GM18511 (cell line): Measurements from ENCODE around the gene TNFRSF4.
A peak's percentile ranks its signal among the peaks of the same experiment; 100 is the strongest.
"Not testable (repeated sequence)": the region's sequence is repeated elsewhere in the genome, so short reads cannot be mapped to it uniquely, and the experiment has no call there.

Experiments
- ATAC-seq: cut with Tn5 transposase; IDR thresholded peaks from one replicate; pipeline ENCODE4 v1.9.1; 2021; ENCODE audit warnings: mild to moderate bottlenecking, moderate library complexity; ENCODE audit not compliant: unreplicated experiment

Gene TNFRSF4

DNA sequence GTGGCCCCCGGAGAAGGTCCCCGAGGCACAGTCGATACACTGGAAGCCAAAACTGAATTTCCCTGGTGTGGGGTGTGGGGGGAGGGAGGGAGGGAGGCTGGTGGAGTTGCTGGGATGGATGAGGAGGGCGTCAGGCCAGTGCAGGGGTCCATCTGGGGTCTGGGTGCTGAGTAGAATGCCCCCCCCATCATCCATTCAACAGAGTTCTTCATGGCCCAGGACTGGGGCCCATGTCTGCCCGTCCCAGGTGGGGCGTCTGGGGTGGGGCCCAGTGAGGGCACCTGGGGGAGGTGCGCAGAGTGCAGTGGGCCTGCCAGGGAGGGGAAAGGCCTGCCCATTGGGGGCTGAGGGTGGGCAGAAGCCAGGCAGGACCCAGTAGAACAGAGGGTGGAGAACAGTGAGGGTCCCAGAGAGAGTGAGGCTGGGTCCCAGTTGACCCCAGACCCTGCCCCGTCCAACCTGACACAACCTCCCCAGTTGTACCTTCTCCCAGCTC lies 9.5 kb downstream of the TNFRSF4 start:
- ATAC-seq: no peak

DNA sequence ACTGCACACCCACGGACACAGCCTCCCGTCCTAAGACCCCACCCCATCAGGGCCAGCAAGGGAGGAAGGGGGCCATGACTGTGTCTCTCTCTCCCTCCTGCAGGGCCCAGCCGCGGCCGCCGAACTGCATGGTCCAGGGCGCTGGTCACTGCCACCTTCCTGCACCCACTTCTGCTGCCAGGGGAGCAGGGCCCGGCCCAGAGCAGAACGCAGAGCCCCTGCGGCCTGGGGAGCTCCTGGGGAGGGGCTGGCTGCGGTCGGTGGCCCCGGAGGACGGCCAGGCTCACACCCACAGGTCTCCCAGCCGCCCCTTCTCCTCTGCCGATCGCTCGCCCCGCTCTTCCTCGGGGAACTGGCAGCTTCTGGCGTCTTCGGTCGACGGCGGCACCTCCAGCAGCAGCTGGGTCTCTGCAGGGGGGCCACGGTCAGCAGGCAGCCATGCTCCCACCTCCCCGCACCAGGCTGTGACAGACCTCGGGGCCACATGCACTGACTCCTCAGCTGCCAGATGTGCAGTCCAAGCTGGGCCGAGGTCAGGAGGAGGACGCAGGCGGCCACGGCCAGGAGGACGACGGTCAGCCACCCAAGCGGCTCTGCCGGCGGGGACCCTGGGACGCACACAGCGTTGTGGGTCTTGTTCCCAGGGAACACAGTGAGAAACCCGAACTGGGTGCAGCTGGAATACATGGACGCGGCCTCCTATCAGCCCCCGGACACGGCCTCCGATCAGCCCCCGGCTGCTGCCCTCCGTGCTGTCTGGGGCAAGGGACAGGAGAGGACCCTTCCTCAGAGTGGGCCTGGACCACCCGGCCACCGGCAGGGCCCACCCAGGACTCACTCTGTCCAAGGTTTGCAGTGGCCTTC lies 10.2 kb downstream of the TNFRSF4 start:
- no peak for ATAC-seq

- ATAC-seq: no peak
Measured at GRCh38 chr1:1202831-1203560, 11.0 kb downstream of the TNFRSF4 start.

DNA sequence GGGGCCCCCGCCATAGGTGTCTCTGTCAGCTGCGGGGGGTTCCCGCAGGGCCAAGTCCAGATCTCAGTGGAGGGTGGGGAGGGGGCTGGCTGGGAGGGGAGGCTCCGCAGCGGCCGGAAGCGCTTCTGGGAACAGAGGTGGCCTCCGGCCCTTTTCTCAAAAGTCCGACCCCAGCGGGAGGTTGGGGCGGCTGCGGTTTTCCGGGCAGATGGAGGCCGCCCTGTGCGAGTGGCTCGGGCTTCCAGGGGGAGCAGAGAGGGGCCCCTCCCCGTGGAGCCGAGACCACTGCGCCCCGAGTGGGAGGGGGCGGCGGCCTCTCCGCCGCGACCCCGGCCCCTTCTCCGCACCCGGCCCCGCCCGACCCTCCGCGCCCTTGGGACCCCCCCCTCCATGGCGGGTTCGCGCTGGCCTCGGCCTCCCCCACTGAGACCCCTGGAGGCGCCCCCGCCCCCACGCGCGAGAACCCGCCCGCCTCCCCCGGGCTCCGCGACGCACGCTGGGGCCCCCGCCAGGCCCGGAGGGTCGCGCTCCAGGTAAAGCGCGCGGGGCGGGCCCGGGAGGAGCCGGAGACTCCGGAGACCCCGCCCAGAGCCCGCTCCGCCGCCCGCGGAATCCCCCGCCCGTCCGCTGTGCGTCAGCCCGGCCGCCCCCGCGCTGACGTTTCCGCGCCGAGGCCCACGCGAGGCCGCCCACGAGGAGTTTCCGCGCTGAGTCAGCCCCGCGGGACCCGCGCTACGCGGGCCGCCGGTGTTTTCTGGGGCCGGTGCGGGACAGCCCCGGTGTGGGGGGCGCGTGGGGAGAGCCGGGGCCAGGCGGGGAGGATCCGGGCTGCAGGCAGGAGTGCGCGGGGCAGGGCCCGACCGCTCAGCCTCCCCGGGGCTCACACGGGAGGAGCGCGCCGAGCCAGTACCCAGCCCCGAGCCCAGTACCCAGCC lies 12.8 kb downstream of the TNFRSF4 start:
- peak; percentile 65 for ATAC-seq

DNA sequence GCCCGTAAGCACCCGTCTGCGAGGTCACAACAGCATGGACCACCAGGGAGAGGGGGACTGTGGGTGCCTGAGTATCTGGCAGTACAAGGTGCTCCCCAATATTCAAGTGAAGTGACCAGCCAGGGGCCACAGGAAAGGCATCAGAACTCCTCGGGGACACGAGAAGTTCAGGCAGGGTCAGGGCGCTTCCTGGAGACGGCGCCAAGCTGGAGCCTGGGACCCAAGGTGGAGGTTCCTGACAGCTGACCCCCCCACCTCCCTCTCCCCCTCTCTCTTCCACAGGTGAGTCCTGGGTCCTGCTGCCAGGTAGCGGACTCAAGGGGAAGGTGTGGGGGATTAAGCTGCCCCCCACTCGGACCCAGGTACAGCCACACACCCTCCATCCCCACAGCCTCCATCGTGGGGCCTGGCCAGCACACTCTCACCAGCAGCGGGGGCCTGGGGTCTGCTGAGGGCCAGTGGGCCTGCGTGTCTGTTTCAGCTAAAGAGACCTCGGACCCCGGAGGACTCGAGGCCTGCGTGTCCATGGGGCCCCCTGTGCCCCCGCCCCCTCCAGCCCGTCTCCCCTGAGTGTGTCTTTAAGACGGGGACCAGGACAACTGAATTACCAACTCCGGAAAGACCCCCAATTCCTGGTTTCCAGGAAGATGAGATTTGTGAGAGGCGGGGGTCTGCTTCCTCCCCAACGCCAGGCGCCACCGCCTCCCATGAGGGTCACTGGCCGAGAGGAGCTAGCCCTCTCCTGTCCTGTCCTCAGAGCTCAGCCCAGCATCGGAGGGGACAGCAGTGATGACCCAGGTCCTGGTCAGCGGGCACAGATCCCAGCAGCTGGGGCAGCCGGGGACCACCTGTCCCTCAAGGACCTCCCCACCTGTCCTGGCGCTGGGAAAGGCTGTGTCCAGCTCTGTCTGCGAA lies 13.7 kb downstream of the TNFRSF4 start:
- ATAC-seq: no peak

- ATAC-seq: no peak
Measured at GRCh38 chr1:1199141-1199960, 14.6 kb downstream of the TNFRSF4 start.

DNA sequence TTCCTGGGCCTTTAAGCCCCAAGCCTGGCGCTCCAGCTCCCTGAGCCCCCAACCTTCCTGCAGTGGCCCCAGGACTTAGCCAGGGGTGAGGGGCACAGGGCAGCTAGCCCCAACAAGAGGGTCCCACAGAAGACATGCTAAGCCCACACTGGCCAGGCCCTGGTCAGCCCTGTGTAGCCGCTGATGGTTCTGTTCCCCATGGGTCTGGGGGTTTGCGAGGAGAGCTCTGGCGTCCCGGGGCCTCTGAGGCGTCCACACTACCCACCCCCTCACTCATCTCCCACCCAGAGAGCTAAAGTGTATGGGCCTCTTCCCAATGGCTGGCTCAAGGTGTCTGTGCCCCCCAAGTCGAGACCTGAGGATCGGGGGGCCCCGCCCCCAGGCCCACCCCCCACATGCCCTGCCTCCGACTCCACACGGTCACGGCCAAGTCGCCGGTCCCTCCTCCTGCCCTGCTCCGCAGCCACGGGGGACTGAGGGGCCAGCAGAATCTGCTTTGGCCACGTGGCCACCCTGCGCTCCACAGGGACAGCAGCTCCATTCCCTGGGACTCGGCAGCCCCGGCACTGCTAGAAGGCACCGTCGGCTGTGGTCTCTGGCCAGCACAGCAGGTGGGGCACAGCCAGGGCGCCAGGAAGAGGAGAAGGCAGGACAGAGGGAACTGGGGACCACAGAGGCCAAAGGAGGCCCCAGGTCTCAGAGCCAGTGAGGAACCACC lies 15.4 kb downstream of the TNFRSF4 start:
- ATAC-seq: no peak

DNA sequence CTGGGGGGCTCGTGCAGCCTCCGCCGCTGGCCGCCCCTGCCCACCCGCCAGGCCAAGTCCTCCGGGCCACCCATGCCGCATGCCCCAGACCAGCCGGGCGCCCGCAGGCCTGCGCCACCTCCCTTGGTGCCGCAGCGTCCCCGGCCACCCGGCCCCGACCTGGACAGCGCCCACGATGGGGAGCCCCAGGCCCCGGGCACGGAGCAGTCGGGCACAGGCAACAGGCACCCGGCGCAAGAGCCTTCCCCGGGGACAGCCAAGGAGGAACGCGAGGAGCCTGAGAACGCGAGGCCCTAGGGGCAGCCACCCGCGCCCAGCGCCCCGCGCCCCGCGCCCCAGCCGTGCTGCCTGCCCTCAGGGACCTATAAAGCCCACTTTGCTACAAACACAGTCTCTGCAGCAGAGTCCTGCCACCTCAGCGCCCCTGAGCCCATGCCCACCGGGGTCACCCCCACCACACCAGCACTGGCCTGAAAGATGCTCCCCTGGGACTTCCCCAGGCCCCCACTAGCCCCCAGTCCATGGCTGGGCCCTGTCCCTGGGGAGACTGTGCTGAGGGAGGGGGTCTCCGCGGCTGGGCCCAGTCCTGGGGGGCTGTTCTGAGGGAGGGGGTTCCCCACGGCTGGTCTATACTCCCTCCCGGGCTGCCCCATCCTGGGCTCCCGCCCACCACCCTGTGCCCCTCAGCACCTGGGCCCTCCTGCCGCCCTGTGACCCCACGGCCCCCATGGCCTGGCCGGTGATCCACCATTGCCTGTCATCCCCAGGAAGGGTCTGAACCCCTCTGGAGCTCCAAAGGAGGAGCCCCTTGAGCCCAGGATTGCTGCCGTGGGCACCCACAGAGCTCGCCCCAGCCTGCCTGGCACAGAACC lies 16.2 kb downstream of the TNFRSF4 start:
- no peak for ATAC-seq

DNA sequence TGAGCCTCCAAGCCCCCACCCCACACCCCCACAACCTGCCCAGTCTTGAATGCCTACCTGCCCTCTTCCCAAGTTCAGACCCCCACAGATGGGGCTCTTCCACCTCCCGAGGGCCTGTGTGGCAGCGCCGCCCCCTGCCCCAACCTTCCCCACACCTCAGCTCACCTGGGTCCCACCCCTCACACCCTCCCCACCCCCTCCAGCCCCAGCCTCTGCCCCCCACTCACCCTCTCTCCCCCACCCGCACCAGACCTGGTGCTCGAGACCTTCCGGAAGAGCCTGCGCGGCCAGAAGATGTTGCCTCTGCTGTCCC lies 16.8 kb downstream of the TNFRSF4 start:
- no peak for ATAC-seq

GRCh38 chr1:1196431-1197187 lies 17.3 kb downstream of the TNFRSF4 start:
- ATAC-seq: no peak

DNA sequence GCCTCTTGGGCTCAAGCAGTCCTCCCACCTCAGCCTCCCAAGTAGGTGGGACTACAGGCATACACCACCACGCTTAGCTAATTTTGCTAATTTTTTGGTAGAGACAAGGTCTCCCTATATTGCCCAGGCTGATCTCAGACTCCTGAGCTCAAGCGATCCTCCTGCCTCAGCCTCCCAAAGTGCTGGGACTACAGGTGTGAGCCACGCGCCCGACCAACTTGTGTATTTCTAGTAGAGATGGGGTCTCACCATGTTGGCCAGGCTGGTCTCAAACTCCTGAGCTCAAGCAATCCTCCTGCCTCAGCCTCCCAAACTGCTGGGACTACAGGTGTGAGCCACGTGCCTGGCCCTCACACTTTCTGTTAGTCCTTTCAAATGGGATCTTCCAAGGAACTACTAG lies 18.2 kb downstream of the TNFRSF4 start:
- not testable (repeated sequence) for ATAC-seq

GRCh38 chr1:1194723-1195122 lies 19.2 kb downstream of the TNFRSF4 start:
- no peak for ATAC-seq

- no peak for ATAC-seq
Measured at GRCh38 chr1:1191734-1192133, 22.2 kb downstream of the TNFRSF4 start.

DNA sequence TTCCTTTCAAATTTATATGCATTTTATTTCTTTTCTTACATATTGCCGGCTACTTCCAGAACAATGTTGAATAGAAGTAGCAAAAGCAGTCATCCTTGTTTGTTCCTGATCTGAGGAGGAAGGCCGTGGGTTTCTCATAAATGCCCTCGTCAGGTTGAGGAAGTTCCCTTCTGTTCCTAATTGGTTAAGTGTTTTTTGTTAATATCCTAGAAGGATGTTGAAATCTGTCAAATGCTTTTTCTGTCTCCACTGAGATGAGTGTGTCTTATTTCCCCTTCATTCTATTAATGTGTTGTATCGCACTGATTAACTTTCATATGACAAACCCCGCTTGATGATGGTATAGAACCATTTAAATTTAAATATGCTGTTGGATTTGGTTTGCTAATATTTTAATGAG lies 24.8 kb downstream of the TNFRSF4 start:
- ATAC-seq: no peak

GRCh38 chr1:1187938-1188337 lies 26.0 kb downstream of the TNFRSF4 start:
- no peak for ATAC-seq

DNA sequence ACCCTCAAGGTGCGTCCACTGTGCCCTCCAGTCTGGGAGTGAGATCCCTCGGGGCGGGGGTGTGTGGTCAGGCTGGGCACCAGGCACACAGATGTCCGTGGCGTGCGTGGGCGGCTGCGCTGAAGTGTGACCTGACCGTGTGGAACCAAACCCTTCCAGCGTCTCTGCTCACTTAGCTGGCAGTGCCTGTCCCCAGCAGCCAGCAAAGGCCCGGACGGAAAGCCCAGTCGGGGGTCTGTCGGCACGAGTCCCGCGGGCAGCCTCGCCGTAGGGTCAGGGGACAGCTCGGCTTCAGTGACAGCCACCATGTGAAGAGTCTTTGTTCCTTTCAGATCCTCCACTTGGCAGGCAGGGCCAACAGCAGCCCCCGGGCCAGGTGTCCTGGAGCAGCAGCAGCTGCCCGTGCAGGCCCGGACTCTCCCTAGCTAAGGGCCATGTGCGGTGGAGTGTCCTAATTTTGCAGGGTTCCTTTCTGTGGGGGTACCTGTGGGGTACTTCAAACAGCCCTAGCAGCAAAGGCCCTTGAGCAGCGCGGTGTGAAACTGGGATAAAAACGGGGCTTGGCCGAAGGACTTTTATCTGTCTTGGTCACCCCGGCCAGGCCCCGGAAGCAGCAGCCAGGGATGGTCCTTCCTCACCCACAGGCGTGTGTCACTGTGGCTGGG lies 28.7 kb downstream of the TNFRSF4 start:
- ATAC-seq: no peak
